Fibroblast of lung (primary cell): ENCODE data around the gene EMC9.

ENCODE experiments used
- EZH2 ChIP-seq: IDR thresholded peaks from 2 replicates; pipeline ENCODE4 v1.5.1; 2012; ENCODE audit warnings: low read length, control low read depth, mild to moderate bottlenecking; ENCODE audit errors: missing control alignments
- TF ChIP-seq, protein P1 (sequence below), 2 donors: IDR thresholded peaks in 1 of 2; conservative IDR thresholded peaks in 1 of 2; 1 replicate in 1 of 2; 2 replicates in 1 of 2; pipeline ENCODE4 v1.5.1; 2011 to 2012; ENCODE audit warnings: low read length in 2 of 2, control low read depth in 1 of 2, inconsistent platforms in 1 of 2, low read depth in 1 of 2, mild to moderate bottlenecking in 1 of 2

DNA sequence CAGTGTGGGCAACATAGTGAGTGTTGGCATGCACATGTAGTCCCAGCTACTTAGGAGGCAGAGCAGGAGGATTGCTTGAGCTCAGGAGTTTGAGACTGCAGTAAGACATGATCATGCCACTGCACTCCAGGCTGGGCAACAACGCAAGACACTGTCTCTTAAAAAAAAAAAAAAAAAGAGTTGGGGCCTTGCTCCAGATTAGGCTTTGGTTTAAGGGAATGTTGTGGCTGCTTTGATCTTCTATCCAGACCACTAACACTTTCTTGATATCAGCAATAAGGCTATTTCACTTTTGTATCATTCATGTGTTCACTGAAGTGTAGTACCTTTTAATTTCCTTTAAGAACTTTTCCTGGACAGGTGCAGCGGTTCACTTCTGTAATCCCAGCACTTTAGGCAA, 13.7 kb downstream of the EMC9 start:
- TF ChIP-seq, protein P1, sequence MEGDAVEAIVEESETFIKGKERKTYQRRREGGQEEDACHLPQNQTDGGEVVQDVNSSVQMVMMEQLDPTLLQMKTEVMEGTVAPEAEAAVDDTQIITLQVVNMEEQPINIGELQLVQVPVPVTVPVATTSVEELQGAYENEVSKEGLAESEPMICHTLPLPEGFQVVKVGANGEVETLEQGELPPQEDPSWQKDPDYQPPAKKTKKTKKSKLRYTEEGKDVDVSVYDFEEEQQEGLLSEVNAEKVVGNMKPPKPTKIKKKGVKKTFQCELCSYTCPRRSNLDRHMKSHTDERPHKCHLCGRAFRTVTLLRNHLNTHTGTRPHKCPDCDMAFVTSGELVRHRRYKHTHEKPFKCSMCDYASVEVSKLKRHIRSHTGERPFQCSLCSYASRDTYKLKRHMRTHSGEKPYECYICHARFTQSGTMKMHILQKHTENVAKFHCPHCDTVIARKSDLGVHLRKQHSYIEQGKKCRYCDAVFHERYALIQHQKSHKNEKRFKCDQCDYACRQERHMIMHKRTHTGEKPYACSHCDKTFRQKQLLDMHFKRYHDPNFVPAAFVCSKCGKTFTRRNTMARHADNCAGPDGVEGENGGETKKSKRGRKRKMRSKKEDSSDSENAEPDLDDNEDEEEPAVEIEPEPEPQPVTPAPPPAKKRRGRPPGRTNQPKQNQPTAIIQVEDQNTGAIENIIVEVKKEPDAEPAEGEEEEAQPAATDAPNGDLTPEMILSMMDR (conservative IDR thresholded peaks at IDR 0.05 in 1 of 2, IDR thresholded peaks at IDR 0.05 in 1 of 2; ENCODE audit: low read depth in 1 of 2, low read length in 2 of 2): no peak
- no peak for TF ChIP-seq EZH2
